Measurements from ENCODE around the gene CAPN2. TPM values are rescaled to one million over a fixed set of nuclear protein-coding genes. Genes with fewer than 3 reads are reported as not detected.
"Not testable (repeated sequence)": the region's sequence is repeated elsewhere in the genome, so short reads cannot be mapped to it uniquely, and the experiment has no call there.

The CAPN2 gene
- total RNA-seq, 1 experiment from 2014 or later, result 253 TPM

GRCh38 chr1:223738465-223739365, 26.4 kb downstream of the CAPN2 start:
- DNase-seq (ENCODE audit: low read depth), result no peak

- no peak for DNase-seq (ENCODE audit: low read depth)
Measured at GRCh38 chr1:223739366-223740037, 27.2 kb downstream of the CAPN2 start.

GRCh38 chr1:223740038-223740736, 27.8 kb downstream of the CAPN2 start:
- DNase-seq (ENCODE audit: low read depth), result not testable (repeated sequence)

GRCh38 chr1:223741861-223742260, 29.5 kb downstream of the CAPN2 start:
- no peak for DNase-seq (ENCODE audit: low read depth)

GRCh38 chr1:223742856-223743517, 30.6 kb downstream of the CAPN2 start:
- DNase-seq (ENCODE audit: low read depth), result no peak

GRCh38 chr1:223745731-223746130, 33.4 kb downstream of the CAPN2 start:
- no peak for DNase-seq (ENCODE audit: low read depth)

- peak; percentile 12 for DNase-seq (ENCODE audit: low read depth)
Measured at GRCh38 chr1:223747838-223748335, 35.5 kb downstream of the CAPN2 start.

- DNase-seq (ENCODE audit: low read depth), result no peak
Measured at GRCh38 chr1:223748405-223748772, 36.0 kb downstream of the CAPN2 start.

- no peak for DNase-seq (ENCODE audit: low read depth)
Measured at GRCh38 chr1:223748773-223749733, 36.7 kb downstream of the CAPN2 start.

- no peak for DNase-seq (ENCODE audit: low read depth)
Measured at GRCh38 chr1:223750730-223751570, 38.6 kb downstream of the CAPN2 start.

- no peak for DNase-seq (ENCODE audit: low read depth)
Measured at GRCh38 chr1:223751696-223752095, 39.4 kb downstream of the CAPN2 start.

GRCh38 chr1:223752721-223753515, 40.6 kb downstream of the CAPN2 start:
- no peak for DNase-seq (ENCODE audit: low read depth)

- no peak for DNase-seq (ENCODE audit: low read depth)
Measured at GRCh38 chr1:223754681-223755431, 42.5 kb downstream of the CAPN2 start.

GRCh38 chr1:223755432-223755792, 43.1 kb downstream of the CAPN2 start:
- no peak for DNase-seq (ENCODE audit: low read depth)

- no peak for DNase-seq (ENCODE audit: low read depth)
Measured at GRCh38 chr1:223755992-223756775, 43.8 kb downstream of the CAPN2 start.

GRCh38 chr1:223756806-223757700, 44.7 kb downstream of the CAPN2 start:
- DNase-seq (ENCODE audit: low read depth), result no peak
